Epithelial cell of esophagus (primary cell): ENCODE data around the gene TADA2B.

Experiments
- DNase-seq: peaks from one replicate; pipeline ENCODE4 v3.0.0; 2010; ENCODE audit warnings: low read depth
- H3K4me3 ChIP-seq: 2 replicates; pipeline ENCODE4 v1.5.1; 2011; ENCODE audit warnings: mild to moderate bottlenecking, low read length, control low read depth
- TF ChIP-seq, protein P1 (sequence below): IDR thresholded peaks from 2 replicates; pipeline ENCODE4 v1.5.1; 2011; ENCODE audit warnings: low read depth, mild to moderate bottlenecking, low read length, control low read depth, inconsistent platforms; ENCODE audit not compliant: insufficient read depth; ENCODE audit errors: missing control alignments

TADA2B gene

GRCh38 chr4:7045961-7046921, 3.1 kb downstream of the TADA2B start:
- TF ChIP-seq, protein P1, sequence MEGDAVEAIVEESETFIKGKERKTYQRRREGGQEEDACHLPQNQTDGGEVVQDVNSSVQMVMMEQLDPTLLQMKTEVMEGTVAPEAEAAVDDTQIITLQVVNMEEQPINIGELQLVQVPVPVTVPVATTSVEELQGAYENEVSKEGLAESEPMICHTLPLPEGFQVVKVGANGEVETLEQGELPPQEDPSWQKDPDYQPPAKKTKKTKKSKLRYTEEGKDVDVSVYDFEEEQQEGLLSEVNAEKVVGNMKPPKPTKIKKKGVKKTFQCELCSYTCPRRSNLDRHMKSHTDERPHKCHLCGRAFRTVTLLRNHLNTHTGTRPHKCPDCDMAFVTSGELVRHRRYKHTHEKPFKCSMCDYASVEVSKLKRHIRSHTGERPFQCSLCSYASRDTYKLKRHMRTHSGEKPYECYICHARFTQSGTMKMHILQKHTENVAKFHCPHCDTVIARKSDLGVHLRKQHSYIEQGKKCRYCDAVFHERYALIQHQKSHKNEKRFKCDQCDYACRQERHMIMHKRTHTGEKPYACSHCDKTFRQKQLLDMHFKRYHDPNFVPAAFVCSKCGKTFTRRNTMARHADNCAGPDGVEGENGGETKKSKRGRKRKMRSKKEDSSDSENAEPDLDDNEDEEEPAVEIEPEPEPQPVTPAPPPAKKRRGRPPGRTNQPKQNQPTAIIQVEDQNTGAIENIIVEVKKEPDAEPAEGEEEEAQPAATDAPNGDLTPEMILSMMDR: no peak
- H3K4me3 ChIP-seq: no peak overlapping the region
- peak; percentile 32 for DNase-seq

DNA sequence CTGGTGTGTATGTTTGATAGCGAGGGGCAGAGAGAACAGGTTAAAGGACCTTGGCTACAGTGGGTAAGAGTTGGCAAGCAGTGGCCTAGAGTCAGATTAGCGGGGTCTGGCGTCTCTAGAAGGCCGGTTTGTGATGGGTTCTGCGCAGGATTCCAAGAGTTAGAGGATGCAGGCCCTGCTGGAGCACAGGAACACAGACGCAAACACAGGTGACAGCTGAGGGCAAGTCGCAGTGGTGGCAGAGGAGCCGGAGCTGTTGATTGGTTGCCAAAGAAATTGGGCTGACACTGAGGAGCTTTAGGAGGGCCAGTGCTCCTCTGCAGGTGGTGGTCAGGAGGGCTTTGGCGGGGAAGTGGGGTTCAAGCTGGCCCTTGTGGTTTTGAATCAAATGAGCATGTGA, 3.8 kb downstream of the TADA2B start:
- TF ChIP-seq, protein P1: no peak
- H3K4me3 ChIP-seq: no peak overlapping the region
- DNase-seq: no peak

- DNase-seq: no peak
- H3K4me3 ChIP-seq: no peak overlapping the region
- TF ChIP-seq, protein P1: no peak
Measured at GRCh38 chr4:7048642-7049041, 5.5 kb downstream of the TADA2B start.

GRCh38 chr4:7049295-7049694, 6.1 kb downstream of the TADA2B start:
- no peak for DNase-seq
- TF ChIP-seq, protein P1: no peak
- no peak overlapping the region for H3K4me3 ChIP-seq

DNA sequence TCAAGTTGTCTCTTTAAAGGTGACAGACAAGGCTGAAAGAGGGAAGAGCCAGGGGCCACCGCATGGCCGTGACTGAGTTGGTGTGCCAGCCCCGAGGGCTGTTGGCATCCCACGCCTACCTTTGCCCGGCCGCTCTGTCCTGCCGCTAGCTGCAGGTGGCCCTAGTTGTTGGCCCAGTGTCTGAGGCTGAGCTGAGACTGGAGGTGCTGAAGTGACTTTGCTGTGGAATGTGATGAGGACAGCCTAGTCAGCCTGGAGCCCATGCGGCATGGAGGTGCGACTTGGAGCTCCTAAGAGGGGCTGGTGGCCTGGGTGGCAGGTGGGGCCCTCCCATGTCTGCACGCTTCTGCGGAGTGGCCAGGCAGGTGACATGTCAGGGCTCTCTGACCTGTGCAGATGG, 6.6 kb downstream of the TADA2B start:
- no peak overlapping the region for H3K4me3 ChIP-seq
- DNase-seq: no peak
- TF ChIP-seq, protein P1: no peak

GRCh38 chr4:7050481-7051143, 7.4 kb downstream of the TADA2B start:
- no peak overlapping the region for H3K4me3 ChIP-seq
- TF ChIP-seq, protein P1: no peak
- no peak for DNase-seq
